Measurements from ENCODE around the gene ATP5MC3. TPM values are rescaled to one million over a fixed set of nuclear protein-coding genes. Genes with fewer than 3 reads are reported as not detected.

ATP5MC3 gene
- total and polyA plus RNA-seq, 2 of the 13 experiments (the other 11 are each of a cell fraction or from before 2014, with no cell fraction given), result 676 to 1,007 TPM

DNA sequence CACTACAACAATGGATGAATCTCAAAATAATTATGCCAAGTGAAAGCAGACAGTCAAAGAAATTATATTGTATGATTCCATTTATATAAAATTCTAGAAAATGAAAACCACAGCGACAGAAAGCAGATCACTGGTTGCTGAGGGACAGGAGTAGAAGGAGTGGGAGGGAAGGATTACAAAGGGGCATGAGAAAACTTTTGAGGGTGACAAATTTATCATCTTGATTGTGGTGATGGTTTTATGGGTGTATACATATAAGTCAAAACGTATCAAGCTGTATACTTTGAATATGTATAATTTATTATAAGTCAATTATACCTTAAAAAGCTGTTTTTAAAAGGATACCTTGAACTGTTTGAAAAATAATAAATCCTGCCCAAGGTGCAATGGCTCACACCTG, 41.2 kb downstream of the ATP5MC3 start (continued):
- TF ChIP-seq, protein P1, sequence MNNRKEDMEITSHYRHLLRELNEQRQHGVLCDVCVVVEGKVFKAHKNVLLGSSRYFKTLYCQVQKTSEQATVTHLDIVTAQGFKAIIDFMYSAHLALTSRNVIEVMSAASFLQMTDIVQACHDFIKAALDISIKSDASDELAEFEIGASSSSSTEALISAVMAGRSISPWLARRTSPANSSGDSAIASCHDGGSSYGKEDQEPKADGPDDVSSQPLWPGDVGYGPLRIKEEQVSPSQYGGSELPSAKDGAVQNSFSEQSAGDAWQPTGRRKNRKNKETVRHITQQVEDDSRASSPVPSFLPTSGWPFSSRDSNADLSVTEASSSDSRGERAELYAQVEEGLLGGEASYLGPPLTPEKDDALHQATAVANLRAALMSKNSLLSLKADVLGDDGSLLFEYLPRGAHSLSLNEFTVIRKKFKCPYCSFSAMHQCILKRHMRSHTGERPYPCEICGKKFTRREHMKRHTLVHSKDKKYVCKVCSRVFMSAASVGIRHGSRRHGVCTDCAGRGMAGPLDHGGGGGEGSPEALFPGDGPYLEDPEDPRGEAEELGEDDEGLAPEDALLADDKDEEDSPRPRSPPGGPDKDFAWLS (CRISPR knock-in tag; IDR thresholded peaks at IDR 0.05; ENCODE audit: borderline replicate concordance), result no peak
- TF ChIP-seq ZC3H13 (CRISPR knock-in tag; IDR thresholded peaks at IDR 0.05), result no peak
- TF ChIP-seq RELA (CRISPR knock-in tag; IDR thresholded peaks at IDR 0.05), result no peak
- no peak for TF ChIP-seq ZNF549 (CRISPR knock-in tag; IDR thresholded peaks at IDR 0.05)
- TF ChIP-seq TBL1XR1 (IDR thresholded peaks at IDR 0.05; ENCODE audit: borderline replicate concordance, low read length, partially characterized antibody), result no peak
- TF ChIP-seq, protein P2, sequence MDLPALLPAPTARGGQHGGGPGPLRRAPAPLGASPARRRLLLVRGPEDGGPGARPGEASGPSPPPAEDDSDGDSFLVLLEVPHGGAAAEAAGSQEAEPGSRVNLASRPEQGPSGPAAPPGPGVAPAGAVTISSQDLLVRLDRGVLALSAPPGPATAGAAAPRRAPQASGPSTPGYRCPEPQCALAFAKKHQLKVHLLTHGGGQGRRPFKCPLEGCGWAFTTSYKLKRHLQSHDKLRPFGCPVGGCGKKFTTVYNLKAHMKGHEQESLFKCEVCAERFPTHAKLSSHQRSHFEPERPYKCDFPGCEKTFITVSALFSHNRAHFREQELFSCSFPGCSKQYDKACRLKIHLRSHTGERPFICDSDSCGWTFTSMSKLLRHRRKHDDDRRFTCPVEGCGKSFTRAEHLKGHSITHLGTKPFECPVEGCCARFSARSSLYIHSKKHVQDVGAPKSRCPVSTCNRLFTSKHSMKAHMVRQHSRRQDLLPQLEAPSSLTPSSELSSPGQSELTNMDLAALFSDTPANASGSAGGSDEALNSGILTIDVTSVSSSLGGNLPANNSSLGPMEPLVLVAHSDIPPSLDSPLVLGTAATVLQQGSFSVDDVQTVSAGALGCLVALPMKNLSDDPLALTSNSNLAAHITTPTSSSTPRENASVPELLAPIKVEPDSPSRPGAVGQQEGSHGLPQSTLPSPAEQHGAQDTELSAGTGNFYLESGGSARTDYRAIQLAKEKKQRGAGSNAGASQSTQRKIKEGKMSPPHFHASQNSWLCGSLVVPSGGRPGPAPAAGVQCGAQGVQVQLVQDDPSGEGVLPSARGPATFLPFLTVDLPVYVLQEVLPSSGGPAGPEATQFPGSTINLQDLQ (CRISPR knock-in tag; IDR thresholded peaks at IDR 0.05), result no peak
- no peak for TF ChIP-seq PAF1 (CRISPR knock-in tag; IDR thresholded peaks at IDR 0.05)

DNA sequence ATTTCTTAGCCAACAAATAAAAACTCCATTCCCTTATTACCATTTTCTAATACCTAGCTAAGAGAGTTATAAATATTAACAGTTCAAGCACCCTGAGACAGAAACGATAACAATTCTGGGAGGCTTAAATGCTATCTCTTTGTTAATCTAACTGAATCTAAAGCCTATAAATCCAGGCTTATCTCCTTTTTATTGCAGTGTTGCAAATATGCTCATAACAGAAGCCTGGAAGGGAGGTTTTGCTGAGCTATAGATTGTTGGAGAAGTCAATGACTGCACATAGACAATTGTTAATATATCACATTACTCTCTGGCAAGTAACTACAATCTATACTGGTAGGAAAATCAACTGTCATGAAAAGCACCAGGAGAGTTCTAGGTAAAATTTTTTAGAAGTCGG, 43.7 kb downstream of the ATP5MC3 start:
- no peak for ATAC-seq
- H3K9me3 ChIP-seq (ENCODE audit: low read length), result no peaks in the 10 kb centered on the region
- TF ChIP-seq ZNF367 (CRISPR knock-in tag; IDR thresholded peaks at IDR 0.05; ENCODE audit: borderline replicate concordance) (no peak), ZFP36 (IDR thresholded peaks at IDR 0.05; ENCODE audit: borderline replicate concordance, low read depth, low read length, partially characterized antibody) (no peak), FOXA3 (CRISPR knock-in tag; IDR thresholded peaks at IDR 0.05) (no peak), NCOA2 (CRISPR knock-in tag; IDR thresholded peaks at IDR 0.05) (no peak), CREB1 (IDR thresholded peaks at IDR 0.05) (no peak), CREB1 (CRISPR knock-in tag; IDR thresholded peaks at IDR 0.05) (no peak)
- TF ChIP-seq, protein P3, sequence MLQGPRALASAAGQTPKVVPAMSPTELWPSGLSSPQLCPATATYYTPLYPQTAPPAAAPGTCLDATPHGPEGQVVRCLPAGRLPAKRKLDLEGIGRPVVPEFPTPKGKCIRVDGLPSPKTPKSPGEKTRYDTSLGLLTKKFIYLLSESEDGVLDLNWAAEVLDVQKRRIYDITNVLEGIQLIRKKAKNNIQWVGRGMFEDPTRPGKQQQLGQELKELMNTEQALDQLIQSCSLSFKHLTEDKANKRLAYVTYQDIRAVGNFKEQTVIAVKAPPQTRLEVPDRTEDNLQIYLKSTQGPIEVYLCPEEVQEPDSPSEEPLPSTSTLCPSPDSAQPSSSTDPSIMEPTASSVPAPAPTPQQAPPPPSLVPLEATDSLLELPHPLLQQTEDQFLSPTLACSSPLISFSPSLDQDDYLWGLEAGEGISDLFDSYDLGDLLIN (CRISPR knock-in tag; IDR thresholded peaks at IDR 0.05; ENCODE audit: borderline replicate concordance), result no peak

More for the DNA sequence above, 43.7 kb downstream of the ATP5MC3 start:
- ChIA-PET CTCF (ENCODE audit: low intra/inter-chr PET ratio, low total read pairs) (no interaction called here), POLR2A (no interaction called here)
- Histone ChIP-seq H4K20me1 (ENCODE audit: insufficient read depth, low read length) (peaks cover 5% of the 10 kb centered on the region; the same call in 1 of the 2 replicates), H2AFZ (ENCODE audit: low read length) (no peak overlapping the region), H3K79me2 (ENCODE audit: insufficient read depth, low read length) (peaks cover 59% of the 10 kb centered on the region), H3K36me3 (replicated peaks in 1 of 2; ENCODE audit: control insufficient read depth in 1 of 2, insufficient read depth in 2 of 2, low read length in 2 of 2) (peaks cover 15 to 50% of the 10 kb centered on the region in 2 experiments), H3K4me3 (replicated peaks in 1 of 3; ENCODE audit: insufficient read depth in 1 of 3, low read depth in 2 of 3, low read length in 3 of 3) (no peak overlapping the region), H3K4me1 (ENCODE audit: insufficient read depth, low read length) (no peaks in the 10 kb centered on the region), H3K4me2 (ENCODE audit: low read depth, low read length) (no peak overlapping the region), H3K27me3 (ENCODE audit: control insufficient read depth in 1 of 2, insufficient read depth in 2 of 2, low read length in 2 of 2) (no peaks in the 10 kb centered on the region), H3K9ac (ENCODE audit: insufficient read depth, low read depth, low read length) (no peak overlapping the region), H3K27ac (ENCODE audit: extremely low read length, insufficient read depth, low read length) (no peak overlapping the region)
- intact Hi-C loops (cut with micrococcal nuclease; ENCODE audit: unreplicated experiment) (no loop called here), in situ Hi-C loops (cut with HindIII; ENCODE audit: extremely low pct_ligation_motif_present, low pct_unique_long_range_greater_than_20kb) (no loop called here)
- DNase-seq (ENCODE audit: low spot score) (no peak), FAIRE-seq (no peak)
- WGBS (ENCODE audit: low lambda C conversion rate), result 96% methylated on average over 2 of the region's 2 CpGs
- BruUV-seq (replicated peaks), result no TSS peak
